Bronchial epithelial cell (primary cell): ENCODE measurements around the gene PFN4. TPM values are rescaled to one million over a fixed set of nuclear protein-coding genes. Genes with fewer than 3 reads are reported as not detected.

Experiments
- DNase-seq: peaks from one replicate; pipeline ENCODE4 v3.0.0-alpha.2; 2010; ENCODE audit warnings: low read depth
- FAIRE-seq: peaks from 2 replicates; lab custom pipeline; 2011; peaks lifted over from hg19 to GRCh38; lab: Jason Lieb, UNC
- H3K27me3 ChIP-seq: 2 replicates; pipeline ENCODE4 v1.5.1; 2011; ENCODE audit warnings: low read length; ENCODE audit not compliant: control insufficient read depth, insufficient read depth
- H3K36me3 ChIP-seq: 2 replicates; pipeline ENCODE4 v1.5.1; 2011; ENCODE audit warnings: low read length; ENCODE audit not compliant: control insufficient read depth, insufficient read depth
- H3K4me3 ChIP-seq: 2 replicates; pipeline ENCODE4 v1.5.1; 2011; ENCODE audit warnings: mild to moderate bottlenecking, low read depth, low read length, control low read depth
- CTCF ChIP-seq: IDR thresholded peaks from 2 replicates; pipeline ENCODE4 v1.5.1; 2011; ENCODE audit warnings: mild to moderate bottlenecking, moderate library complexity, low read length, control low read depth, inconsistent platforms; ENCODE audit not compliant: insufficient read depth, severe bottlenecking
- total RNA-seq: library from RNA; depleted of rRNA; stranded (reverse); fragments of >200 nt; gene quantifications from 2 replicates; pipeline ENCODE4 v1.2.1, GENCODE V29; 2014

PFN4 gene
- total RNA-seq, 1 donor from 2014 or later = under 0.01 TPM

- TF ChIP-seq CTCF = no peak
- DNase-seq = no peak
- Histone ChIP-seq H3K27me3 (no peaks in the 10 kb centered on the region), H3K4me3 (no peak overlapping the region), H3K36me3 (peaks cover 10% of the 10 kb centered on the region)
- no peak for FAIRE-seq
These were observed 36.1 kb downstream of the PFN4 start for GRCh38 chr2:24087032-24087431.

GRCh38 chr2:24086241-24086640 is 36.9 kb downstream of the PFN4 start:
- H3K27me3 ChIP-seq = no peaks in the 10 kb centered on the region
- no peak for TF ChIP-seq CTCF
- DNase-seq (no peak), FAIRE-seq (no peak)
- no peak overlapping the region for H3K4me3 ChIP-seq
- peaks cover 10% of the 10 kb centered on the region for H3K36me3 ChIP-seq

- TF ChIP-seq CTCF = no peak
- DNase-seq (peak; percentile 36), FAIRE-seq (no peak)
- H3K4me3 ChIP-seq = peak overlapping the region; percentile 77
- no peaks in the 10 kb centered on the region for H3K27me3 ChIP-seq
- peaks cover 14% of the 10 kb centered on the region for H3K36me3 ChIP-seq
These were observed 38.0 kb downstream of the PFN4 start for GRCh38 chr2:24085200-24085489.

GRCh38 chr2:24084386-24085199 is 38.5 kb downstream of the PFN4 start, which contains the start of gene TP53I3:
TP53I3 (minus strand) TSS chr2:24084834; CDS start chr2:24084326, 508 bp downstream.
- FAIRE-seq = no peak
- peak; percentile 69 for DNase-seq
- peak; percentile 90 for TF ChIP-seq CTCF
- Histone ChIP-seq H3K4me3 (peak within 1 kb of the TSS; percentile 77), H3K27me3 (no peaks in the 10 kb centered on the region), H3K36me3 (peaks cover 14% of the 10 kb centered on the region)

- Histone ChIP-seq H3K36me3 (peaks cover 14% of the 10 kb centered on the region), H3K27me3 (no peaks in the 10 kb centered on the region), H3K4me3 (peak overlapping the region; percentile 77)
- TF ChIP-seq CTCF = no peak
- FAIRE-seq (no peak), DNase-seq (peak; percentile 84)
These were observed 39.4 kb downstream of the PFN4 start for GRCh38 chr2:24083567-24084385.
